ENCODE measurements around the gene CLPTM1L.
"Not testable (repeated sequence)": the region's sequence is repeated elsewhere in the genome, so short reads cannot be mapped to it uniquely, and the experiment has no call there.

The CLPTM1L gene

GRCh38 chr5:1330146-1330846 is 14.6 kb downstream of the CLPTM1L start:
- no peak overlapping the region for H2AFZ ChIP-seq (ENCODE audit: low read length)
- H3K4me1 ChIP-seq (ENCODE audit: insufficient read depth, low read length, poor library complexity, severe bottlenecking) = no peaks in the 10 kb centered on the region
- no peaks in the 10 kb centered on the region for H3K27me3 ChIP-seq (ENCODE audit: insufficient read depth, low read length, poor library complexity, severe bottlenecking)
- no peak overlapping the region for H3K9ac ChIP-seq (ENCODE audit: low read depth, low read length, poor library complexity, severe bottlenecking)
- peaks cover 29% of the 10 kb centered on the region for H4K20me1 ChIP-seq (ENCODE audit: insufficient read depth, low read length, poor library complexity, severe bottlenecking)
- peaks cover 7% of the 10 kb centered on the region; the same call in 1 of the 2 replicates for H3F3A ChIP-seq (ENCODE audit: low read depth)
- peaks cover 22% of the 10 kb centered on the region; the same call in 1 of the 2 replicates for H3K79me2 ChIP-seq (ENCODE audit: insufficient read depth, low read length)
- H3K4me3 ChIP-seq (ENCODE audit: low read length, poor library complexity, severe bottlenecking) = no peak overlapping the region
- H3K9me2 ChIP-seq (replicated peaks; ENCODE audit: low read depth, low read length) = no peaks in the 10 kb centered on the region
- H3K4me2 ChIP-seq (ENCODE audit: low read depth, low read length, poor library complexity, severe bottlenecking) = no peak overlapping the region
- no peak for TF ChIP-seq EZH2phosphoT487 (IDR thresholded peaks at IDR 0.05; ENCODE audit: borderline replicate concordance)
- TF ChIP-seq, protein P1, sequence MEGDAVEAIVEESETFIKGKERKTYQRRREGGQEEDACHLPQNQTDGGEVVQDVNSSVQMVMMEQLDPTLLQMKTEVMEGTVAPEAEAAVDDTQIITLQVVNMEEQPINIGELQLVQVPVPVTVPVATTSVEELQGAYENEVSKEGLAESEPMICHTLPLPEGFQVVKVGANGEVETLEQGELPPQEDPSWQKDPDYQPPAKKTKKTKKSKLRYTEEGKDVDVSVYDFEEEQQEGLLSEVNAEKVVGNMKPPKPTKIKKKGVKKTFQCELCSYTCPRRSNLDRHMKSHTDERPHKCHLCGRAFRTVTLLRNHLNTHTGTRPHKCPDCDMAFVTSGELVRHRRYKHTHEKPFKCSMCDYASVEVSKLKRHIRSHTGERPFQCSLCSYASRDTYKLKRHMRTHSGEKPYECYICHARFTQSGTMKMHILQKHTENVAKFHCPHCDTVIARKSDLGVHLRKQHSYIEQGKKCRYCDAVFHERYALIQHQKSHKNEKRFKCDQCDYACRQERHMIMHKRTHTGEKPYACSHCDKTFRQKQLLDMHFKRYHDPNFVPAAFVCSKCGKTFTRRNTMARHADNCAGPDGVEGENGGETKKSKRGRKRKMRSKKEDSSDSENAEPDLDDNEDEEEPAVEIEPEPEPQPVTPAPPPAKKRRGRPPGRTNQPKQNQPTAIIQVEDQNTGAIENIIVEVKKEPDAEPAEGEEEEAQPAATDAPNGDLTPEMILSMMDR (conservative IDR thresholded peaks at IDR 0.05; ENCODE audit: low read length) = no peak
- H3K9me3 ChIP-seq (ENCODE audit: insufficient read depth, low read depth, low read length) = no peaks in the 10 kb centered on the region
- H3K36me3 ChIP-seq (ENCODE audit: insufficient read depth, low read length) = peaks cover 64% of the 10 kb centered on the region; the same call in 1 of the 2 replicates

DNA sequence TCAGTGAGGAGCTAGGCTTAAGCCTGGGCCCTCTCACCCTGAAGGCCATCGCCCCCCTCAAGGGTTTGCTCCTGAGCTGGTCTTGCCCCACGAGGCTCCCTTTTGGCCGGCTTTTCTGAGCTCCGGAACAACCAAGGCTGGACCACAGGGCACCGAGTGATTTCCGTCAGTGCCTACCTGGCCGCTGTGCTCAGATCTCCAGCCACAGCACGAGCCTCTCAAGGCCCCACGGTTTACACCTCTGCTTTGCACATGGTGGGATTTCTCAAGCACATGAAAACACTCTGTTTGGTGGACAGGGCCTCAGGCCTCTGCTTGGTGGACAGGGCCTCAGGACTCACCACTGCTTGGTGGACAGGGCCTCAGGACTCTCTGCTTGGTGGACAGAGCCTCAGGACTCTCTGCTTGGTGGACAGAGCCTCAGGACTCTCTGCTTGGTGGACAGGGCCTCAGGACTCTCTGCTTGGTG is 15.8 kb downstream of the CLPTM1L start:
- Histone ChIP-seq H3K4me1 (ENCODE audit: insufficient read depth, low read length, poor library complexity, severe bottlenecking) (no peaks in the 10 kb centered on the region), H2AFZ (ENCODE audit: low read length) (no peak overlapping the region), H3K36me3 (ENCODE audit: insufficient read depth, low read length) (peaks cover 64% of the 10 kb centered on the region; the same call in 1 of the 2 replicates), H3K79me2 (ENCODE audit: insufficient read depth, low read length) (peaks cover 15% of the 10 kb centered on the region; the same call in 1 of the 2 replicates), H3K4me2 (ENCODE audit: low read depth, low read length, poor library complexity, severe bottlenecking) (no peak overlapping the region), H3K27me3 (ENCODE audit: insufficient read depth, low read length, poor library complexity, severe bottlenecking) (no peaks in the 10 kb centered on the region), H4K20me1 (ENCODE audit: insufficient read depth, low read length, poor library complexity, severe bottlenecking) (peaks cover 20% of the 10 kb centered on the region), H3K9me2 (replicated peaks; ENCODE audit: low read depth, low read length) (no peaks in the 10 kb centered on the region), H3K4me3 (ENCODE audit: low read length, poor library complexity, severe bottlenecking) (no peak overlapping the region), H3K9ac (ENCODE audit: low read depth, low read length, poor library complexity, severe bottlenecking) (no peak overlapping the region), H3F3A (ENCODE audit: low read depth) (peaks cover 7% of the 10 kb centered on the region; the same call in 1 of the 2 replicates), H3K9me3 (ENCODE audit: insufficient read depth, low read depth, low read length) (no peaks in the 10 kb centered on the region)
- TF ChIP-seq EZH2phosphoT487 (IDR thresholded peaks at IDR 0.05; ENCODE audit: borderline replicate concordance) = no peak
- TF ChIP-seq, protein P1 (conservative IDR thresholded peaks at IDR 0.05; ENCODE audit: low read length) = no peak

DNA sequence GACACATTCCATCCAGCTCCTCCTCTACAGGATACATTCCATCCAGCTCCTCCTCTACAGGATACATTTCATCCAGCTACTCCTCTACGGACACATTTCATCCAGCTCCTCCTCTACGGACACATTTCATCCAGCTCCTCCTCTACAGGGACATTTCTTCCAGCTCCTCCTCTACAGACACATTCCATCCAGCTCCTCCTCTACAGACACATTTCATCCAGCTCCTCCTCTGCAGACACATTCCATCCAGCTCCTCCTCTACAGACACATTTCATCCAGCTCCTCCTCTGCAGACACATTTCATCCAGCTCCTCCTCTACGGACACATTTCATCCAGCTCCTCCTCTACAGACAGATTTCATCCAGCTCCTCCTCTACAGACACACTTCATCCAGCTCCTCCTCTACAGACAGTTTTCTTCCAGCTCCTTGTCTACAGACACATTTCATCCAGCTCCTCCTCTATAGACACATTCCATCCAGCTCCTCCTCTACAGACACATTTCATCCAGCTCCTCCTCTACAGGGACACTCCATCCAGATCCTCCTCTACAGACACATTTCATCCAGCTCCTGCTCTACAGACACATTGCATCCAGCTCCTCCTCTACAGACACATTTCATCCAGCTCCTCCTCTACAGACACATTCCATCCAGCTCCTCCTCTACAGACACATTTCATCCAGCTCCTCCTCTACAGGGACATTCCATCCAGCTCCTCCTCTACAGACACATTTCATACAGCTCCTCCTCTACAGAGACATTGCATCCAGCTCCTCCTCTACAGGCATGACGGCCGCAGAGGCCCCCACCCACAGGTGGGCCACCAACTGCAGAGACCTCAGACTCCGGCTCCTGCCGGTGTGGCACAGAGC is 16.4 kb downstream of the CLPTM1L start:
- H3K27me3 ChIP-seq (ENCODE audit: insufficient read depth, low read length, poor library complexity, severe bottlenecking); H3K9me3 ChIP-seq (ENCODE audit: insufficient read depth, low read depth, low read length); H3K9ac ChIP-seq (ENCODE audit: low read depth, low read length, poor library complexity, severe bottlenecking); H3K4me2 ChIP-seq (ENCODE audit: low read depth, low read length, poor library complexity, severe bottlenecking); H3K4me3 ChIP-seq (ENCODE audit: low read length, poor library complexity, severe bottlenecking); H3K9me2 ChIP-seq (replicated peaks; ENCODE audit: low read depth, low read length); H3K4me1 ChIP-seq (ENCODE audit: insufficient read depth, low read length, poor library complexity, severe bottlenecking); H2AFZ ChIP-seq (ENCODE audit: low read length); H3F3A ChIP-seq (ENCODE audit: low read depth): not testable (repeated sequence)
- peaks cover 14% of the 10 kb centered on the region for H4K20me1 ChIP-seq (ENCODE audit: insufficient read depth, low read length, poor library complexity, severe bottlenecking)
- peaks cover 14% of the 10 kb centered on the region; the same call in 1 of the 2 replicates for H3K79me2 ChIP-seq (ENCODE audit: insufficient read depth, low read length)
- peaks cover 64% of the 10 kb centered on the region; the same call in 1 of the 2 replicates for H3K36me3 ChIP-seq (ENCODE audit: insufficient read depth, low read length)

- not testable (repeated sequence) for H3K4me1 ChIP-seq (ENCODE audit: insufficient read depth, low read length, poor library complexity, severe bottlenecking); H3K4me3 ChIP-seq (ENCODE audit: low read length, poor library complexity, severe bottlenecking); H3K9me2 ChIP-seq (replicated peaks; ENCODE audit: low read depth, low read length); H3K27me3 ChIP-seq (ENCODE audit: insufficient read depth, low read length, poor library complexity, severe bottlenecking); H3K4me2 ChIP-seq (ENCODE audit: low read depth, low read length, poor library complexity, severe bottlenecking); H3K9ac ChIP-seq (ENCODE audit: low read depth, low read length, poor library complexity, severe bottlenecking); H4K20me1 ChIP-seq (ENCODE audit: insufficient read depth, low read length, poor library complexity, severe bottlenecking); H3K9me3 ChIP-seq (ENCODE audit: insufficient read depth, low read depth, low read length); H3F3A ChIP-seq (ENCODE audit: low read depth); H2AFZ ChIP-seq (ENCODE audit: low read length)
- peaks cover 11% of the 10 kb centered on the region; the same call in 1 of the 2 replicates for H3K79me2 ChIP-seq (ENCODE audit: insufficient read depth, low read length)
- H3K36me3 ChIP-seq (ENCODE audit: insufficient read depth, low read length) = peaks cover 65% of the 10 kb centered on the region; the same call in 1 of the 2 replicates
These were observed 17.8 kb downstream of the CLPTM1L start for GRCh38 chr5:1326901-1327756.

GRCh38 chr5:1326532-1326875 is 18.4 kb downstream of the CLPTM1L start:
- H3K36me3 ChIP-seq (ENCODE audit: insufficient read depth, low read length) = peaks cover 65% of the 10 kb centered on the region; the same call in 1 of the 2 replicates
- H4K20me1 ChIP-seq (ENCODE audit: insufficient read depth, low read length, poor library complexity, severe bottlenecking); H3K4me1 ChIP-seq (ENCODE audit: insufficient read depth, low read length, poor library complexity, severe bottlenecking); H3K9me2 ChIP-seq (replicated peaks; ENCODE audit: low read depth, low read length); H2AFZ ChIP-seq (ENCODE audit: low read length); H3K4me2 ChIP-seq (ENCODE audit: low read depth, low read length, poor library complexity, severe bottlenecking); H3F3A ChIP-seq (ENCODE audit: low read depth); H3K4me3 ChIP-seq (ENCODE audit: low read length, poor library complexity, severe bottlenecking); H3K9me3 ChIP-seq (ENCODE audit: insufficient read depth, low read depth, low read length); H3K27me3 ChIP-seq (ENCODE audit: insufficient read depth, low read length, poor library complexity, severe bottlenecking); H3K9ac ChIP-seq (ENCODE audit: low read depth, low read length, poor library complexity, severe bottlenecking): not testable (repeated sequence)
- H3K79me2 ChIP-seq (ENCODE audit: insufficient read depth, low read length) = peaks cover 11% of the 10 kb centered on the region; the same call in 1 of the 2 replicates

Data from Loucy (cell line).